Loucy (cell line): ENCODE results near the gene NSUN3.
"Not testable (repeated sequence)": the region's sequence is repeated elsewhere in the genome, so short reads cannot be mapped to it uniquely, and the experiment has no call there.

Experiments used
- H2AFZ ChIP-seq: fragments of 200-600 bp; sonication (generic); 2 replicates; pipeline ENCODE4 v1.6.0; 2016; ENCODE audit warnings: antibody characterized with exemption, mild to moderate bottlenecking, low read length, moderate library complexity
- H3F3A ChIP-seq: fragments of 200-600 bp; 2 replicates; pipeline ENCODE4 v1.6.0; 2016; ENCODE audit warnings: antibody characterized with exemption, low read depth, mild to moderate bottlenecking
- H3K27me3 ChIP-seq: fragments of 200-600 bp; sonication (generic); 2 replicates; pipeline ENCODE4 v1.6.1; 2014; ENCODE audit warnings: low read length, mild to moderate bottlenecking; ENCODE audit not compliant: insufficient read depth, poor library complexity, severe bottlenecking
- H3K36me3 ChIP-seq: fragments of 200-600 bp; sonication (generic); 2 replicates; pipeline ENCODE4 v1.6.1; 2016; ENCODE audit warnings: low read length; ENCODE audit not compliant: insufficient read depth
- H3K4me1 ChIP-seq: fragments of 200-600 bp; sonication (generic); 2 replicates; pipeline ENCODE4 v1.5.1; 2014; ENCODE audit warnings: low read length, mild to moderate bottlenecking; ENCODE audit not compliant: insufficient read depth, poor library complexity, severe bottlenecking
- H3K4me2 ChIP-seq: fragments of 200-600 bp; sonication (generic); 2 replicates; pipeline ENCODE4 v1.6.0; 2014; ENCODE audit warnings: antibody characterized with exemption, low read length, low read depth, mild to moderate bottlenecking; ENCODE audit not compliant: poor library complexity, severe bottlenecking
- H3K4me3 ChIP-seq: fragments of 200-600 bp; sonication (generic); 2 replicates; pipeline ENCODE4 v1.5.1; 2014; ENCODE audit warnings: low read length, mild to moderate bottlenecking, mixed read lengths; ENCODE audit not compliant: poor library complexity, severe bottlenecking
- H3K79me2 ChIP-seq: fragments of 200-600 bp; sonication (generic); 2 replicates; pipeline ENCODE4 v1.6.1; 2014; ENCODE audit warnings: low read length; ENCODE audit not compliant: insufficient read depth
- H3K9ac ChIP-seq: fragments of 200-600 bp; sonication (generic); 2 replicates; pipeline ENCODE4 v1.6.0; 2014; ENCODE audit warnings: mild to moderate bottlenecking, low read depth, low read length, moderate library complexity; ENCODE audit not compliant: poor library complexity, severe bottlenecking
- H3K9me2 ChIP-seq: fragments of 200-600 bp; sonication (generic); replicated peaks from 2 replicates; pipeline ENCODE4 v1.6.1; 2016; ENCODE audit warnings: low read depth, low read length, mixed read lengths
- H3K9me3 ChIP-seq: fragments of 200-600 bp; sonication (generic); 2 replicates; pipeline ENCODE4 v1.6.1; 2014; ENCODE audit warnings: mild to moderate bottlenecking, antibody characterized with exemption, low read length, low read depth; ENCODE audit not compliant: insufficient read depth
- H4K20me1 ChIP-seq: fragments of 200-600 bp; sonication (generic); 2 replicates; pipeline ENCODE4 v1.6.0; 2014; ENCODE audit warnings: antibody characterized with exemption, low read length, mild to moderate bottlenecking; ENCODE audit not compliant: insufficient read depth, poor library complexity, severe bottlenecking
- EZH2phosphoT487 ChIP-seq: fragments of 200-600 bp; IDR thresholded peaks from 2 replicates; pipeline ENCODE4 v1.6.1; 2018; ENCODE audit warnings: antibody characterized with exemption, mild to moderate bottlenecking, moderate library complexity, borderline replicate concordance
- TF ChIP-seq, protein P1 (sequence below): fragments of 200-600 bp; sonication (generic); conservative IDR thresholded peaks from 2 replicates; pipeline ENCODE4 v1.5.1; 2014; ENCODE audit warnings: mild to moderate bottlenecking, antibody characterized with exemption, low read length

Gene NSUN3

DNA sequence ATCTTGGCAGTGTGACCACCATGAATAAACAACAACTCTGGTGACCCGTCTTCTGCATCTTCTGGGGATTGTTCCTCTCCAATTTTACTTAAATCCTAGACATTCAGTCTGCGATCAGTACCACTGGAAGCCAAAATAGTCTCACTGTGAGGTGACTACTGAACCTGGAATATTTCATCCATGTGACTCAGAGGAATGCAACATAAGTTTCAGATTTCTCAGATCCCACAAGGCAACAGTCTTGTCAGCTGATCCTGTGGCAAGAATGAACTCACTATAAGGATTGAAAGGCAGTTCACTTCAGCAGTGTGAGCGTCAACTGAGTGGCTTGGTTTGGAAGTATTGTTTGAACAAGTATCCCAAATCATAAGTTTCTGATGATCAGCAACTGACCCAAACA is 13.2 kb downstream of the NSUN3 start:
- Histone ChIP-seq H3F3A (no peaks in the 10 kb centered on the region), H3K9ac (no peak overlapping the region), H3K36me3 (peaks cover 5% of the 10 kb centered on the region; the same call in 1 of the 2 replicates), H3K27me3 (no peaks in the 10 kb centered on the region), H3K9me3 (no peaks in the 10 kb centered on the region), H3K4me3 (no peak overlapping the region), H3K79me2 (0 out of 2 replicates have a peak, but pooled peaks cover 7% of the 10 kb centered on the region), H2AFZ (no peak overlapping the region), H3K4me1 (peaks cover 11% of the 10 kb centered on the region), H3K9me2 (no peaks in the 10 kb centered on the region), H4K20me1 (no peaks in the 10 kb centered on the region), H3K4me2 (no peak overlapping the region)
- no peak for TF ChIP-seq EZH2phosphoT487
- TF ChIP-seq, protein P1, sequence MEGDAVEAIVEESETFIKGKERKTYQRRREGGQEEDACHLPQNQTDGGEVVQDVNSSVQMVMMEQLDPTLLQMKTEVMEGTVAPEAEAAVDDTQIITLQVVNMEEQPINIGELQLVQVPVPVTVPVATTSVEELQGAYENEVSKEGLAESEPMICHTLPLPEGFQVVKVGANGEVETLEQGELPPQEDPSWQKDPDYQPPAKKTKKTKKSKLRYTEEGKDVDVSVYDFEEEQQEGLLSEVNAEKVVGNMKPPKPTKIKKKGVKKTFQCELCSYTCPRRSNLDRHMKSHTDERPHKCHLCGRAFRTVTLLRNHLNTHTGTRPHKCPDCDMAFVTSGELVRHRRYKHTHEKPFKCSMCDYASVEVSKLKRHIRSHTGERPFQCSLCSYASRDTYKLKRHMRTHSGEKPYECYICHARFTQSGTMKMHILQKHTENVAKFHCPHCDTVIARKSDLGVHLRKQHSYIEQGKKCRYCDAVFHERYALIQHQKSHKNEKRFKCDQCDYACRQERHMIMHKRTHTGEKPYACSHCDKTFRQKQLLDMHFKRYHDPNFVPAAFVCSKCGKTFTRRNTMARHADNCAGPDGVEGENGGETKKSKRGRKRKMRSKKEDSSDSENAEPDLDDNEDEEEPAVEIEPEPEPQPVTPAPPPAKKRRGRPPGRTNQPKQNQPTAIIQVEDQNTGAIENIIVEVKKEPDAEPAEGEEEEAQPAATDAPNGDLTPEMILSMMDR, result no peak

DNA sequence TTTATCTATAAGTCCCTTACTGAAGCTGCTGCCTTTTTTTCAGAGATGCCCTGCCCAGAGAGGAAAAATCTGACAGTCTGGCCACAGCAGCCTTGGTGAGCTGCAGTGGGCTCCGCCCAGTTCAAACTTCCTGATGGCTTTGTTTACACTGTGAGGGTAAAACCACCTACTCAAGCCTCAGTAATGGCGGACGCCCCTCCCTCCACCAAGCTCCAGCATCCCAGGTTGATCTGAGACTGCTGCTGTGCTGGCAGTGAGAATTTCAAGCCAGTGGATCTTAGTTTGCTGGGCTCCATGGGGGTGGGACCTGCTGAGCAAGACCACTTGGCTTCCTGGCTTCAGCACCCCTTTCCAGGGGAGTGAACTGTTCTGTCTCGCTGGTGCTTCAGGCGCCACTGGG is 17.7 kb downstream of the NSUN3 start:
- H3K4me1 ChIP-seq, H3K4me3 ChIP-seq, H3K9me2 ChIP-seq, H3F3A ChIP-seq, H3K36me3 ChIP-seq, H3K9me3 ChIP-seq, H2AFZ ChIP-seq, H4K20me1 ChIP-seq, H3K9ac ChIP-seq, H3K27me3 ChIP-seq, H3K79me2 ChIP-seq, H3K4me2 ChIP-seq: not testable (repeated sequence)

DNA sequence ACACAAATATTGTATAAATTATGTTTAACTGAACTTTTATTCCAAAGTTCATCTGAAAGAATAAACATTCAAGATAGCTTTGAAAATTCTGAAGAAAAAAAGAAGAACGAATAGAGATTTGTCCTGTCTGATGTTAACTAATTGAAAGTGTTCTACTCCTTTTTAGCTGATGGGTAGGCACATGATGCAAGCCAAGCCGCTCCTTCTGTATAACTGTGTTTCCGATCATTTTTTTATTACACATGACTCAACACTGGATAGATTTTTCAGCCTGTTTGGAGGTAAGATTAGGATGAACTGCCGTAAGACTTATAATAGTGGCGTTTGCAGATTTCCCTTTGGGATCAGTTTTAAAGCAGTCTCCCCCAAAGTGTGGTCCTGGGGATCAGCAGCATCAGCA is 19.0 kb downstream of the NSUN3 start:
- no peaks in the 10 kb centered on the region for H3K4me1 ChIP-seq
- H3K27me3 ChIP-seq, result no peaks in the 10 kb centered on the region
- no peaks in the 10 kb centered on the region for H3F3A ChIP-seq
- no peaks in the 10 kb centered on the region for H3K9me2 ChIP-seq
- no peaks in the 10 kb centered on the region for H3K9me3 ChIP-seq
- H2AFZ ChIP-seq, result no peak overlapping the region
- no peaks in the 10 kb centered on the region for H4K20me1 ChIP-seq
- H3K36me3 ChIP-seq, result peaks cover 8% of the 10 kb centered on the region; the same call in 1 of the 2 replicates
- H3K4me2 ChIP-seq, result no peak overlapping the region
- no peak overlapping the region for H3K4me3 ChIP-seq
- no peak for TF ChIP-seq EZH2phosphoT487
- TF ChIP-seq, protein P1, result no peak
- 0 out of 2 replicates have a peak, but pooled peaks cover under 1% of the 10 kb centered on the region for H3K79me2 ChIP-seq
- H3K9ac ChIP-seq, result no peak overlapping the region

DNA sequence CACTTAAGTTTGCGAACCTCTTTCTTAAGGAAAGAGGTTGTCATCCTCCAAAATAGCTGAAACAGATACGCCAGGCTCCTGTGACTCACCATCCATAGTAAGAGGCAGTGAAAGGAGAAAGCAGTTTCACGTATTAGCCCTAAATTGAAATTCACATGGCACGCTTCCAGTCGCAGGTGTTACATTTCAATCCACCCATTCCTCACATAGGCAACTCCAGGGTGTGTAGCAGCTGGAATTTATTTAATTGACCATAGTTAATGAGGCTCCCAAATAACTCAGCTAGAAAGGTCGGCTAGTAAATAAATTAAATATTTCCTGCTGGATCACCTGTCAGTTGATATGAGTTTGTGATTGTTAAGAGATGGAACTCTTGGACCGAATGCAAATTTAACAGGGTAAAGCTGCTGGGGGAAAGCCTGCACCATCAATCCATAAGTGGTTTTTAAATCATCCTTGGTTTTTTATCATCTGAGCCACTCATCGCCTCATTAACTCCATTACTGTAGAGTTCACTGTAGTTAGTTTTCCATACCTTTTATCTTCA is 19.6 kb downstream of the NSUN3 start:
- H3K36me3 ChIP-seq, result peaks cover 8% of the 10 kb centered on the region; the same call in 1 of the 2 replicates
- H3K4me3 ChIP-seq, result no peak overlapping the region
- no peak overlapping the region for H3K9ac ChIP-seq
- no peaks in the 10 kb centered on the region for H3K9me2 ChIP-seq
- no peaks in the 10 kb centered on the region for H4K20me1 ChIP-seq
- H3K4me1 ChIP-seq, result no peaks in the 10 kb centered on the region
- H3K79me2 ChIP-seq, result no peaks in the 10 kb centered on the region
- H3F3A ChIP-seq, result no peaks in the 10 kb centered on the region
- H3K27me3 ChIP-seq, result no peaks in the 10 kb centered on the region
- TF ChIP-seq, protein P1, result no peak
- TF ChIP-seq EZH2phosphoT487, result no peak
- H3K9me3 ChIP-seq, result no peaks in the 10 kb centered on the region
- no peak overlapping the region for H3K4me2 ChIP-seq
- H2AFZ ChIP-seq, result no peak overlapping the region
